Activated CD8-positive, alpha-beta memory T cell treated with anti-CD3 and anti-CD28 coated beads, Interleukin-2, amount 10 ng/mL, durations not matched to agents 7 days and 5 days (primary cell): ENCODE results near the gene P2RX4. TPM values are rescaled to one million over a fixed set of nuclear protein-coding genes. Genes with fewer than 3 reads are reported as not detected.
A peak's percentile ranks its signal among the peaks of the same experiment; 100 is the strongest.

ENCODE experiments used
- ATAC-seq: fragments of 150-1000 bp; cut with Tn5 transposase; one replicate; pipeline ENCODE4 v1.10.0; 2021; ENCODE audit warnings: moderate library complexity
- CTCF ChIA-PET: fragments of 350-600 bp; sonication (Branson Sonifier 250); formaldehyde crosslinking; loops from one replicate; lab custom pipeline; 2021; ENCODE audit warnings: antibody characterized with exemption; lab: Charles Lee
- DNase-seq: peaks from one replicate; pipeline ENCODE4 v3.0.0-alpha.2; 2020
- H3K27ac Mint-ChIP-seq: one replicate; pipeline ENCODE4 v1.8.0; 2021; ENCODE audit warnings: mild to moderate bottlenecking, mixed read lengths
- H3K27me3 Mint-ChIP-seq: one replicate; pipeline ENCODE4 v1.8.0; 2021; ENCODE audit warnings: mixed read lengths
- H3K36me3 Mint-ChIP-seq: one replicate; pipeline ENCODE4 v1.8.0; 2021; ENCODE audit warnings: mild to moderate bottlenecking, mixed read lengths
- H3K4me1 Mint-ChIP-seq: one replicate; pipeline ENCODE4 v1.8.0; 2021; ENCODE audit warnings: mixed read lengths
- H3K4me3 Mint-ChIP-seq: one replicate; pipeline ENCODE4 v1.8.0; 2021; ENCODE audit warnings: mild to moderate bottlenecking, moderate library complexity, mixed read lengths
- H3K9me3 Mint-ChIP-seq: one replicate; pipeline ENCODE4 v1.8.0; 2022; ENCODE audit warnings: low read depth, mixed read lengths
- total RNA-seq, 2 experiments: library from RNA; stranded (reverse); gene quantifications; one replicate each; pipeline ENCODE4 v1.2.3, GENCODE V29; 2021

The P2RX4 gene
- total RNA-seq, 2 experiments from 2014 or later, result 52.6 to 64.8 TPM

DNA sequence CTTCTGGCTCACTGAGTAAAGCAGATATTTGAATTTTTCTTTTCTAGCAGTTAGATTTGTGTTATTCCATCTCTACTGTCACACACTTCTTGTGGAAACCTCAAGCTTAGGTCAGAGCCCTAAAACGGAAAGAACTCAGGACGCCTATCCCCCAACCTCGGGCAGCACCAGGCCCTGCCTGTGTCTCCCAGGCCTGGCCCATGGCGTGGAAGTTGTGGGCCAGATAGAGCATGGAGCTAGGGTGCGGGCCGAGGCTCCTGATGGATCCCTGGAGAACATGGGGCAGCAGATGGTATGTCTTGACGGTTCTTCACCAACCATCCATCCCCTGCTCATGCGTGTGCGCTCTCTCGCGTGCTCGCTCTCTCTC, 20.6 kb downstream of the P2RX4 start:
- Mint-ChIP-seq H3K27ac (peak overlapping the region; percentile 71), H3K9me3 (no peaks in the 10 kb centered on the region), H3K27me3 (no peaks in the 10 kb centered on the region), H3K4me3 (no peak overlapping the region), H3K36me3 (peaks cover 53% of the 10 kb centered on the region), H3K4me1 (peaks cover 32% of the 10 kb centered on the region)
- CTCF ChIA-PET, result interaction anchor here (0.7 to 4.3 kb wide), 9 partner anchors 9 to 351 kb away, joined by 3 to 28 read pairs (median 3); partner anchors contain the start of gene P2RX7
- no peak for DNase-seq
- ATAC-seq, result peak; percentile 12

DNA sequence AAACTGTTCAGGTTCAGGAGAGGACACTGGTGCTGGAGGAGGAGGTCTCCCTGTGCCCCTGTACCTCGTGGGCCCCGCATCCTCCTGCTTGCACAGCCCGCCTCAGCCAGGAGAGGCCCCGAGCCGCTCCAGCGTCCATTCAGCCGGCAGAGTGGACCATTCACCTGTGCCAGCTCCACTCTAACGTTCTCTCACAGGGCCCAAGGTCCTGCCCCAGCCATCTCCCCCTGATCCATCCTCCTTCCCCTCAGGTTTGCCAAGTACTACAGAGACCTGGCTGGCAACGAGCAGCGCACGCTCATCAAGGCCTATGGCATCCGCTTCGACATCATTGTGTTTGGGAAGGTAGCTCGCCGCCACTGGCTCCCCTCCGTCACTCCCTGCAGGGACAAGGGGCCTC, 22.2 kb downstream of the P2RX4 start:
- CTCF ChIA-PET, result interaction anchor here (4.3 kb wide), 1 partner anchor 7 kb away, joined by 28 read pairs; no protein-coding TSS in a partner anchor
- Mint-ChIP-seq H3K27me3 (no peaks in the 10 kb centered on the region), H3K36me3 (peaks cover 48% of the 10 kb centered on the region), H3K9me3 (no peaks in the 10 kb centered on the region), H3K4me3 (no peak overlapping the region), H3K4me1 (peaks cover 20% of the 10 kb centered on the region), H3K27ac (no peak overlapping the region)
- ATAC-seq, result no peak
- no peak for DNase-seq

DNA sequence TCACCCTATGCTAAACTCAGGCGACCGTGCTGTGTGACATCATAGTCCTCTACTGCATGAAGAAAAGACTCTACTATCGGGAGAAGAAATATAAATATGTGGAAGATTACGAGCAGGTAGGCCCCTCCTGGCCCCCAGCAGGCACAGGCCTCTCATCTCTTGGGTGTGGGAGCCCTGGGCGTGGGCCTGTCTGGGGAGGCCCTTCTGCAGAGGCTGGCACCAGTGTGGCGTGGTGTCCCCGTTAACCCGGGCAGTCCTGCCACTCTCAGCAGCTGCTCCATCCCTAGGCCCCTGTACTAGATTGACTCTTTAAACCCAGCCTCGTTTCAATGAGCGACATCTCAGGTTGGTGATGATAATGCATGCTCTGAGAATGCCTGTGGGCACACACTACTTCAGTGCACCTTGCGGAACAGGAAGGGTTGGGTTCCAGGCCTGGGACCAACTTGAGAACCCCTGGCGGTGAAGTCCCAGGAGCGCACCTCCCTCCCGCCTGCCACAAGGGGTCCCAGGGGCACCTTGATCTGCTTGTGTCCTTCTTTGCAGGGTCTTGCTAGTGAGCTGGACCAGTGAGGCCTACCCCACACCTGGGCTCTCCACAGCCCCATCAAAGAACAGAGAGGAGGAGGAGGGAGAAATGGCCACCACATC, 23.2 kb downstream of the P2RX4 start:
- no peaks in the 10 kb centered on the region for H3K27me3 Mint-ChIP-seq
- H3K4me3 Mint-ChIP-seq, result no peak overlapping the region
- no peaks in the 10 kb centered on the region for H3K9me3 Mint-ChIP-seq
- H3K36me3 Mint-ChIP-seq, result peaks cover 46% of the 10 kb centered on the region
- H3K27ac Mint-ChIP-seq, result peak overlapping the region; percentile 9
- DNase-seq, result no peak
- no peak for ATAC-seq
- CTCF ChIA-PET, result interaction anchor here (0.6 kb wide), 1 partner anchor 33 kb away, joined by 3 read pairs; no protein-coding TSS in a partner anchor
- peaks cover 20% of the 10 kb centered on the region for H3K4me1 Mint-ChIP-seq

DNA sequence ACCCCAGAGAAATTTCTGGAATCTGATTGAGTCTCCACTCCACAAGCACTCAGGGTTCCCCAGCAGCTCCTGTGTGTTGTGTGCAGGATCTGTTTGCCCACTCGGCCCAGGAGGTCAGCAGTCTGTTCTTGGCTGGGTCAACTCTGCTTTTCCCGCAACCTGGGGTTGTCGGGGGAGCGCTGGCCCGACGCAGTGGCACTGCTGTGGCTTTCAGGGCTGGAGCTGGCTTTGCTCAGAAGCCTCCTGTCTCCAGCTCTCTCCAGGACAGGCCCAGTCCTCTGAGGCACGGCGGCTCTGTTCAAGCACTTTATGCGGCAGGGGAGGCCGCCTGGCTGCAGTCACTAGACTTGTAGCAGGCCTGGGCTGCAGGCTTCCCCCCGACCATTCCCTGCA, 23.7 kb downstream of the P2RX4 start:
- Mint-ChIP-seq H3K36me3 (peaks cover 43% of the 10 kb centered on the region), H3K27ac (no peak overlapping the region), H3K4me3 (no peak overlapping the region), H3K9me3 (no peaks in the 10 kb centered on the region), H3K4me1 (peaks cover 24% of the 10 kb centered on the region), H3K27me3 (no peaks in the 10 kb centered on the region)
- ATAC-seq (no peak), DNase-seq (no peak)
- CTCF ChIA-PET, result interaction anchor here (0.6 kb wide), 1 partner anchor 34 kb away, joined by 3 read pairs; no protein-coding TSS in a partner anchor

DNA sequence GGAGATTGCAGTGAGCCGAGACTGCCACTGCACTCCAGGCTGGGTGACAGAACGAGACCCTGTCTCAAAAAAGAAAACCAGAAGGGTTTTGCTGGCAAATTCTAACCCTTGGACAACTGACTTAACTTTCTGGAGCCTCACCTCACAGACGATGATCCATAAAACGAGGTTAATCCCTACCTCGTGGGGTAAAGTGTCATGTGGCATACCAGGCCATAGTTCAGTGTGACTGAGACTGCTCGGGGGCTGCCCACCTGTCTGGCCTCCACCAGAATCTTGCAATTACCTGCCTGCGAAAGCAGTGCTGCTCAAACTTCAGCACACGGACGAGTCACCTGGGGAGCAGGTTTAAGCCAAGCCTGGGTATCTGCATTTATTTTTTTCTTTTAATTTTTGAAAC, 26.8 kb downstream of the P2RX4 start:
- peaks cover 34% of the 10 kb centered on the region for H3K36me3 Mint-ChIP-seq

DNA sequence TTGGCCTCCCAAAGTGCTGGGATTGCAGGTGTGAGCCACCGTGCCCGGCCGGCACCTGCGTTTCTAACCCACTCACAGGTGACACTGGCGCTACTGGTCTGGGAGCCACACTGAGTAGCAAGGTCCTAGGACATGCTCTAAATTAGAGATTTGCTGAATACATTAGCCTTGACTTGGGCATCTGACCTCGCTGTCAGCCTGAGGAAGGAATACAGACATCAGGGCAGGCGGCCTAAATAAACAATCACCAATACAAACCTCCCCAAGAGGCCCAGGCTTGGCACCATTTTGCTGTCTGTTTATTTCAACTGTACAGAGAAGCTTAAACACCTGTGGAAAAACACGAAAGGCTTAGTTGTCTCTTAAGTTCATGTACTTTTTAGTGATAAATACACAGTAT, 27.5 kb downstream of the P2RX4 start:
- no peaks in the 10 kb centered on the region for H3K9me3 Mint-ChIP-seq
- no peak overlapping the region for H3K4me3 Mint-ChIP-seq
- DNase-seq (no peak), ATAC-seq (no peak)
- no peaks in the 10 kb centered on the region for H3K27me3 Mint-ChIP-seq
- H3K4me1 Mint-ChIP-seq, result peaks cover 40% of the 10 kb centered on the region
- H3K36me3 Mint-ChIP-seq, result peaks cover 34% of the 10 kb centered on the region
- CTCF ChIA-PET, result interaction anchor here (3.9 kb wide), 1 partner anchor 7 kb away, joined by 28 read pairs; no protein-coding TSS in a partner anchor
- H3K27ac Mint-ChIP-seq, result no peak overlapping the region

More for the DNA sequence above, 26.8 kb downstream of the P2RX4 start:
- H3K4me3 Mint-ChIP-seq, result no peak overlapping the region
- peaks cover 40% of the 10 kb centered on the region for H3K4me1 Mint-ChIP-seq
- no peak for ATAC-seq
- no peaks in the 10 kb centered on the region for H3K9me3 Mint-ChIP-seq
- CTCF ChIA-PET, result no interaction called here
- no peak for DNase-seq
- H3K27me3 Mint-ChIP-seq, result no peaks in the 10 kb centered on the region
- no peak overlapping the region for H3K27ac Mint-ChIP-seq

DNA sequence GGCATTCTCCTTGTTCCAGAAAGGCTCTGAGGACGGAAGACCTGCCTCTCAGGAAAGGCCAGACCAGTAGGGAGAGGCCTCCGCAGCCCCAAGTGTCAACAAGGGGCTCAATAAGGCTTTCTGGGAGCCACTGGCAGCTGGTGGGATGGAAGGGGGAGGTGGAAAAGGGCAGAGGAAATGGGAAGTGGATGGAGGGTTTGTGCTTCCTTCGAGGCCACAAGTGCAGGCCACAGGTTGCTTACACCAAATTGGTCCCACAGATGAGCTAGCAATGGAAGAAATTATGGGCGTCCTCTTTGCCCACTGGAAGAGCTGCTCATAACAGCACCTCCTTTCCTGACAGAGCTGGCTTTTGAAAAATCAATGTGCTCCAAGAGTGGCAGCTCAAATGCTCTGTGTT, 28.2 kb downstream of the P2RX4 start:
- CTCF ChIA-PET, result interaction anchor here (1.4 to 3.9 kb wide), 4 partner anchors 8 to 178 kb away, joined by 5 to 28 read pairs (median 9); no protein-coding TSS in a partner anchor
- DNase-seq, result no peak
- peaks cover 30% of the 10 kb centered on the region for H3K36me3 Mint-ChIP-seq
- no peak overlapping the region for H3K4me3 Mint-ChIP-seq
- peak overlapping the region; percentile 88 for H3K27ac Mint-ChIP-seq
- peaks cover 40% of the 10 kb centered on the region for H3K4me1 Mint-ChIP-seq
- no peak for ATAC-seq
- no peaks in the 10 kb centered on the region for H3K9me3 Mint-ChIP-seq
- H3K27me3 Mint-ChIP-seq, result no peaks in the 10 kb centered on the region

DNA sequence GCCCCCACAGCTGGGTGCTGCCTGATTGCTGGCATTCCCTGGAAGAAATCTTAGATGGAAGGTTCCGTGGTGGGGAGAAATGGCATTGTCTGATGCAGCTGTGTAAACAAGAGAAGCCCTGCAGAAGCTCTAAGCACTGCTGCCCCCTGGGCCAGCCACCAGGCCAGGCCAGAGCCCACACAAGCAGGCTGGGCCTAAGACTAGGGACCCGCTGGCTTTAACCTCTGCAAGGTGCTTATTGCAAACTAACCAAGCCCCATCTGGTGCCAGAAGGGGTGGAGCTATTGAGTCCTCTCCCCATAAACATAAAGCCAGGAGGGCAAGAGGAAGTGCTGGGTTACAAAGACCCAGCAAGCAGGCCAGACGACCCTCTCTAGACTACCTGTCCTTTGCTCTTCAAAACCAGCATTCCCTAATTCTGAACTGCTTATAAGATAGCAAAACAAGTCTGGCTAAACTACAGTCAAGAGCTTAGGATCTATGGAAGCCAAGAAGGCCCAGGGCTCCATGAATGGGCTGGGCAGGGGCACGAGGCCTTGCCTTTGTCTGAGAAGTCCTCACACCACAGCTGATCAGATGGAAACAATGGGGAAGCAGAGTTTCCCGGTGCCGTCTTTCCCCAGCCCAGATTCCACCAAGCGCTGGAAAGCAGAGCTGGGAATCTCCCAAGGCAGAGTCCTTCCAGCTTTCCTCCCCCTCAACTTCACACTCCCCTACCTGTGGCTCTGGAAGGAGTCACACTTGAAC, 28.8 kb downstream of the P2RX4 start:
- no peak for ATAC-seq
- no peaks in the 10 kb centered on the region for H3K27me3 Mint-ChIP-seq
- peak overlapping the region; percentile 88 for H3K27ac Mint-ChIP-seq
- H3K9me3 Mint-ChIP-seq, result no peaks in the 10 kb centered on the region
- CTCF ChIA-PET, result interaction anchor here (0.9 to 3.9 kb wide), 5 partner anchors 9 to 178 kb away, joined by 3 to 28 read pairs (median 9); no protein-coding TSS in a partner anchor
- DNase-seq, result no peak
- H3K4me1 Mint-ChIP-seq, result peaks cover 40% of the 10 kb centered on the region
- H3K4me3 Mint-ChIP-seq, result no peak overlapping the region
- peaks cover 30% of the 10 kb centered on the region for H3K36me3 Mint-ChIP-seq

DNA sequence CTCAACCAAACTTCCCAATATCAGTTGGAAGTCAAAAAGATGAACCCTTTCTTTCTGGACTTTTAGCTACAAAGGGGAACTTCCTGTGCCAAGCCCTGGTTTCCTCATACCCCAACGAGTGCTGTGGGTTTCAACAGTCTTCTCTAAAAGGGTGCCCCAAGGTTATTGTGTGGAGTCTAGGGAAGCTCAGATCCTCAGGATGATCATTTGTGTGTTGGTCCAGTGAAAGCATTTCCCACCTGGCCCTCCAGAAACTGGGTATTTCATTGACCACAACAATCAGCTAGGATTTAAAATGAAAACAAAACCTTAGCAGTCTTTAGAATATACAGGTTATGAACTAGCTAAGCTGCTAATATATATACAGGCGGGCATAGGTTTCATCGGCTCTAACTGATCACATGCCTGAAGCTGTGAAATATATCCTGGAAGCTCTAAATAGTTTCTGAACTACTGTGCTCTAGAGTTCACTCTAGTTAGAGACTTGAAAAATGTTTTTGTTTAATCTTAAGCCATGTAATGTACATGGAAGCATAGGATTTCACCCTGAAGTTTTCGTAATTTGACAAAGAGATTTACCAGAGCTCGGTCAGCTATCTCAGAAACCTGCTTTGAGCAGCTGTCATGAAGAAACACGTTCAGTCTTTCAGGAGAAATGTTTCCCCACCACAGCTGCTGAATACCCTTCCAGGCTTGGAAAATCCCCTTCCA, 29.6 kb downstream of the P2RX4 start:
- Mint-ChIP-seq H3K4me1 (peaks cover 40% of the 10 kb centered on the region), H3K36me3 (peaks cover 26% of the 10 kb centered on the region), H3K4me3 (no peak overlapping the region), H3K9me3 (no peaks in the 10 kb centered on the region), H3K27ac (peak overlapping the region; percentile 88), H3K27me3 (no peaks in the 10 kb centered on the region)
- ATAC-seq (no peak), DNase-seq (no peak)
- CTCF ChIA-PET, result interaction anchor here (0.9 to 3.9 kb wide), 6 partner anchors 9 to 179 kb away, joined by 3 to 28 read pairs (median 7); no protein-coding TSS in a partner anchor

DNA sequence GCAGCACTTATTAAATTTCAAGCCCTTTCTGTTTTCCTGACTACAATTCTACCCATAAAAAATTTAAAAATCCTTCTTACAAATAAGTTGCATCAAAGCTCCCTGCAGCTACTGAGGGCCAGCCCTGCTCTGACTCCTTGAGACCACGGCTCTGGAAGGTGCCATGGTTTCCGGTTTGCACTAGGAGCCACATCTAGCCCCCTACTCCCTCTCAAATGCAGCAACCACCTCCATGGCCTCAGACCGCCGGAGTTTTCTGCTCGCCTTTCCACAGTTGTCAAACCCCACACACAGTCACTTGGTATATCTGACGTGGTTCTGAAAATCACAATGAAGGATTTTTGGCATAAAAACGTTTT, 30.1 kb downstream of the P2RX4 start:
- Mint-ChIP-seq H3K4me3 (peak overlapping the region; percentile 61), H3K27ac (peak overlapping the region; percentile 88), H3K27me3 (no peaks in the 10 kb centered on the region), H3K9me3 (no peaks in the 10 kb centered on the region), H3K36me3 (peaks cover 23% of the 10 kb centered on the region), H3K4me1 (peaks cover 40% of the 10 kb centered on the region)
- no peak for DNase-seq
- ATAC-seq, result no peak
- CTCF ChIA-PET, result interaction anchor here (0.9 to 3.9 kb wide), 5 partner anchors 8 to 178 kb away, joined by 3 to 28 read pairs (median 5); no protein-coding TSS in a partner anchor

DNA sequence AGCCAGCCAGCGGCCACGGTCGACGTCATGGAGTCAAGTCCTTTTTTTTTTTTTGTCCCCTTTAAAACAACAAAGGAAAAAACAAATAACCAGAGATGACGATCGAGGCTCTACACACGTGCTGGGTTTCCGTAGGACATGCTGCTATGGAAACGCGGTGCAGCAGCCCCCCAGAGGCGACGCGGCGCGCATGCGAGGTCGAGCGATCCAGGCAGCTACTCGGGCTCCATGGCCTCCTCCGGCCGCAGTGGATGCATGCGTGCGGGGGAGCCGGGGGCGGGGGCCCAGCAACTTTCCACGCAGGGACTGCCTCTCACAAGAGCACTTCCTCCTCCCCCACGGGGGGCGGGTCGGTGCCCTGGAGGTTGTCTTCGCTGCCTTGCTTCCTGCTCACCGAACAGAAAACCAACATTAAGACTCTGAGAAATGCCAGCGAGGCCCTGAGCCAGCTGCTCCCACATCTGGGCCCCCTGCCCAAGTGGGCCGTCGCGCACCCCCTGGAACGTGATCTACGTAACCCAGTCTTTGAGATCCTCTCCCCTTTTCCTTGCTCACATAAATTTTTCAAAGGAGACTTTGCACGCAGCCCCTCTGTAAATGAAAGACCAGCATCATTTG, 30.7 kb downstream of the P2RX4 start:
- CTCF ChIA-PET, result interaction anchor here (1.4 to 3.9 kb wide), 2 partner anchors 11 to 23 kb away, joined by 3 to 28 read pairs; no protein-coding TSS in a partner anchor
- Mint-ChIP-seq H3K4me3 (peak overlapping the region; percentile 61), H3K36me3 (peaks cover 22% of the 10 kb centered on the region), H3K27ac (peak overlapping the region; percentile 88), H3K27me3 (no peaks in the 10 kb centered on the region), H3K9me3 (no peaks in the 10 kb centered on the region), H3K4me1 (peaks cover 40% of the 10 kb centered on the region)
- peak; percentile 89 for ATAC-seq
- peak; percentile 89 for DNase-seq

DNA sequence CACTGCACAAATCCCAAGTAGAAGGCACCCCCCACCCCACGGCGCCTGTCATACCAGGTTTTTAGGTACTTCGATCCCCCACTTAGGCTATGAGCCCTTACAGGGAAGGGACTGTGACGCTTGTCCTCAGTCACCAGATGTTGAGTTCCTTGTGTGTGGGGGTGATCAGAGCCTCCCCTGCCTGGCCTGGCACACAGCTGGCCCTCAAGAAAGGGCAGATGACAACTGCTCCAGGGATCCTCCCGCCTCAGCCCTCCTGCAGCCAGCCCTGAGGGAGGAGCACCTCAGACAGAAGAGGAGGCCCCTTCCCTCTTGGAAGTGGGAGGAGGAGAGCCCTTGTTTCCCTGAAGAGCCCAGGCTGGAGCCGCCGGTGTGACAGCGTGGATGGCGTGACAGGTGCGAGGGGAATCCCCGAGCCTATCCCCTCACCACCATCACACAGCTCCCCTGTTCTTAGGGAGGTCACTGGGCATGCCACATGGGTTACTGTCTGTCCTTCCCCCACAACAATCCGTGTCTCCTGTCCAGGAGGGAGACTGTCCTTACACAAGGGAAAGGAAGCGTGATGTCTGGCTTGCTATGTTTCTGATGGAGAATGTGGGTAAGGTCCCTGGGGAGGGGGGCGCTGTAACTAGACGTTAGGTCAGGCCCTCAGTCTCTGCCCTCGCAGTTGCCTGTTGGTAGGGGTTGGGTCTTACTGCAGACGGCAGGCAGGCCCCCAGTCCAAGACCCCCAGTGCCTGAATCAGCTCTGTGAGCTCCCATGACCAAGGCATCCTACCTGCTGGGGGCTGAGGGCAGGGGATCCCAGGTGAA, 31.4 kb downstream of the P2RX4 start:
- peak overlapping the region; percentile 61 for H3K4me3 Mint-ChIP-seq
- H3K36me3 Mint-ChIP-seq, result peaks cover 16% of the 10 kb centered on the region
- H3K27me3 Mint-ChIP-seq, result no peaks in the 10 kb centered on the region
- H3K9me3 Mint-ChIP-seq, result no peaks in the 10 kb centered on the region
- peaks cover 40% of the 10 kb centered on the region for H3K4me1 Mint-ChIP-seq
- ATAC-seq (no peak), DNase-seq (no peak)
- H3K27ac Mint-ChIP-seq, result peak overlapping the region; percentile 88
- CTCF ChIA-PET, result interaction anchor here (1.4 to 3.9 kb wide), 3 partner anchors 11 to 24 kb away, joined by 3 to 28 read pairs (median 3); no protein-coding TSS in a partner anchor
